Adrenal gland (tissue), 12 donors: ENCODE data around the gene KCNJ15. TPM values are rescaled to one million over a fixed set of nuclear protein-coding genes. Genes with fewer than 3 reads are reported as not detected.

Experiments
- DNase-seq, 7 donors: peaks; one replicate each; pipeline ENCODE4 v3.0.0-alpha.2; 2019 to 2020
- H3K27ac ChIP-seq, 5 donors: fragments of 200-600 bp; sonication (generic) in 4 of 5; 1 replicate in 3 of 5; 2 replicates in 2 of 5; pipeline versions ENCODE4 v1.5.1 to v1.8.0; 2016 to 2020; ENCODE audit warnings: mild to moderate bottlenecking in 1 of 5
- H3K27me3 ChIP-seq: fragments of 200-600 bp; 2 replicates; pipeline ENCODE4 v1.8.0; 2021
- H3K36me3 ChIP-seq, 2 donors: fragments of 200-600 bp; replicated peaks in 1 of 2; 1 replicate in 1 of 2; 2 replicates in 1 of 2; pipeline versions ENCODE4 v1.5.1 to v1.8.0; 2018 to 2022
- H3K4me1 ChIP-seq, 2 donors: fragments of 200-600 bp; replicated peaks in 1 of 2; 1 replicate in 1 of 2; 2 replicates in 1 of 2; pipeline versions ENCODE4 v1.5.1 to v1.8.0; 2018 to 2021
- H3K4me3 ChIP-seq, 4 donors: fragments of 200-600 bp; sonication (generic) in 3 of 4; one replicate each; pipeline ENCODE4 v1.5.1; 2016 to 2018
- H3K9me3 ChIP-seq, 3 donors: fragments of 200-600 bp; sonication (generic) in 1 of 3; replicated peaks in 1 of 3; 1 replicate in 2 of 3; 2 replicates in 1 of 3; pipeline versions ENCODE4 v1.5.1 to v1.8.0; 2016 to 2021
- CTCF ChIP-seq, 6 experiments: fragments of 450-650 bp in 4 of 6; fragments of 200-600 bp in 2 of 6; sonication (generic) in 1 of 6; IDR thresholded peaks; 1 replicate in 5 of 6; 2 replicates in 1 of 6; pipeline versions ENCODE4 v1.5.1 to v1.8.0; 2016 to 2021; ENCODE audit warnings: antibody characterized with exemption in 6 of 6, mild to moderate bottlenecking in 2 of 6, moderate library complexity in 1 of 6
- POLR2A ChIP-seq, 2 donors: fragments of 450-650 bp; IDR thresholded peaks; one replicate each; pipeline ENCODE4 v1.6.1; 2017; ENCODE audit warnings: antibody characterized with exemption in 2 of 2, mild to moderate bottlenecking in 2 of 2, moderate library complexity in 1 of 2
- WGBS, 4 donors: extraction: QIAGEN DNeasy Blood & Tissue Kit in 2 of 4; methylation state at CpG; one replicate each; pipeline versions ENCODE4 v1.1.5 to v1.1.7; 2013 to 2017; 5-methylcytosine and 5-hydroxymethylcytosine counted together
- intact Hi-C, 2 donors: fragments of 100-400 bp; cut with DNase I; formaldehyde crosslinking; loops; one replicate each; pipeline versions ENCODE4 v1.14.1 to v1.15.0; 2022 to 2023
- polyA plus RNA-seq, 3 donors: library from polyadenylated mRNA; stranded (reverse); fragments of 200-250 nt in 2 of 3; fragments of 350-450 nt in 1 of 3; fragmentation: Illumina TruSeq in 1 of 3; extraction: RNeasy Lipid Tissue Mini Kit (QIAGEN cat#74804) in 1 of 3; gene quantifications; one replicate each; pipeline ENCODE4 v1.2.3, GENCODE V29; 2013 to 2014
- total RNA-seq, 9 donors: library from RNA; depleted of rRNA in 4 of 9; stranded (reverse); fragments of >200 nt in 4 of 9; fragments of 120-200 nt in 1 of 9; fragmentation: NEBNext Ultra II Directional in 1 of 9; extraction: Animal tissue kit (Norgen Biotek cat#: 25700) in 1 of 9; gene quantifications; one replicate each; pipeline versions ENCODE4 v1.1.0 to v1.2.4, GENCODE V29; 2013 to 2023
- donor health status: healthy with polysubstance abuse.
- donor health status: Bipolar disorder and iron deficiency.
- donor health status: DM: yes; HTN: yes; CAD: no.
- donor health status: DM: no; HTN: no; CAD: no.
- donor health status: DM: no; HTN: no; CAD: no.
- donor health status: DM: yes; HTN: yes; CAD: no.

The KCNJ15 gene
- total and polyA plus RNA-seq, 12 donors: 0.11 to 2.8 (median 0.45) TPM

GRCh38 chr21:38291874-38292273 lies 35.1 kb downstream of the KCNJ15 start:
- no peak for TF ChIP-seq POLR2A (IDR thresholded peaks at IDR 0.05)
- no peak for TF ChIP-seq CTCF (IDR thresholded peaks at IDR 0.05)
- no peak for DNase-seq
- Histone ChIP-seq H3K9me3 (no peaks in the 10 kb centered on the region), H3K4me1 (peaks cover 5 to 25% of the 10 kb centered on the region in 2 donors), H3K4me3 (no peak overlapping the region), H3K27me3 (no peaks in the 10 kb centered on the region), H3K27ac (no peak overlapping the region), H3K36me3 (no peaks in the 10 kb centered on the region)
- WGBS, 4 donors: 87 to 95% (median 90%) methylated on average over 5 of the region's 5 CpGs
- intact Hi-C loops: no loop called here

GRCh38 chr21:38293113-38293512 lies 36.3 kb downstream of the KCNJ15 start:
- Histone ChIP-seq H3K36me3 (no peaks in the 10 kb centered on the region), H3K4me1 (peaks cover 5 to 25% of the 10 kb centered on the region in 2 donors), H3K4me3 (no peak overlapping the region), H3K27me3 (no peaks in the 10 kb centered on the region), H3K27ac (no peak overlapping the region), H3K9me3 (no peaks in the 10 kb centered on the region)
- intact Hi-C loops: no loop called here
- 91 to 95% (median 93%) methylated on average over 5 of the region's 5 CpGs for WGBS, 4 donors
- TF ChIP-seq CTCF (IDR thresholded peaks at IDR 0.05): no peak
- no peak for TF ChIP-seq POLR2A (IDR thresholded peaks at IDR 0.05)
- no peak for DNase-seq

- Histone ChIP-seq H3K4me1 (peaks cover 5 to 25% of the 10 kb centered on the region in 2 donors), H3K9me3 (no peaks in the 10 kb centered on the region), H3K36me3 (no peaks in the 10 kb centered on the region), H3K4me3 (no peak overlapping the region), H3K27ac (peak overlapping the region in 1 of 5 donors; percentile 22), H3K27me3 (no peaks in the 10 kb centered on the region)
- WGBS, 4 donors: 25 to 40% (median 31%) methylated on average over 5 of the region's 5 CpGs
- TF ChIP-seq POLR2A (IDR thresholded peaks at IDR 0.05): no peak
- no peak for TF ChIP-seq CTCF (IDR thresholded peaks at IDR 0.05)
- peak; percentile 49 to 74 (median 66) for DNase-seq
- intact Hi-C loops: no loop called here
Measured at GRCh38 chr21:38293765-38294164, 37.0 kb downstream of the KCNJ15 start.

- H3K9me3 ChIP-seq: no peaks in the 10 kb centered on the region
Measured at GRCh38 chr21:38294609-38295008, 37.8 kb downstream of the KCNJ15 start.

More at GRCh38 chr21:38294609-38295008, 37.8 kb downstream of the KCNJ15 start:
- Histone ChIP-seq H3K4me1 (peaks cover 5 to 25% of the 10 kb centered on the region in 2 donors), H3K36me3 (no peaks in the 10 kb centered on the region), H3K4me3 (no peak overlapping the region), H3K27ac (no peak overlapping the region), H3K27me3 (no peaks in the 10 kb centered on the region)
- intact Hi-C loops: no loop called here
- WGBS, 4 donors: 81 to 90% (median 87%) methylated on average over 2 of the region's 2 CpGs
- DNase-seq: no peak
- no peak for TF ChIP-seq POLR2A (IDR thresholded peaks at IDR 0.05)
- no peak for TF ChIP-seq CTCF (IDR thresholded peaks at IDR 0.05)
